Neural crest cell (in vitro differentiated cells): ENCODE data around the gene MON2. TPM values are rescaled to one million over a fixed set of nuclear protein-coding genes. Genes with fewer than 3 reads are reported as not detected.

Experiments
- DNase-seq: peaks from one replicate; pipeline ENCODE4 v3.0.0; 2021; ENCODE audit warnings: low read depth, mixed read lengths, low spot score
- H3K27ac Mint-ChIP-seq: one replicate; pipeline ENCODE4 v1.8.0; 2021; ENCODE audit warnings: mild to moderate bottlenecking, mixed read lengths; ENCODE audit not compliant: unreplicated experiment
- H3K27me3 Mint-ChIP-seq: 2 replicates; pipeline ENCODE4 v1.8.0; 2021; ENCODE audit warnings: low read depth, mild to moderate bottlenecking, mixed read lengths
- H3K36me3 Mint-ChIP-seq: 2 replicates; pipeline ENCODE4 v1.8.0; 2021; ENCODE audit warnings: low read depth, mild to moderate bottlenecking, mixed read lengths
- H3K4me1 Mint-ChIP-seq: 2 replicates; pipeline ENCODE4 v1.8.0; 2021; ENCODE audit warnings: mixed read lengths
- H3K4me3 Mint-ChIP-seq: one replicate; pipeline ENCODE4 v1.8.0; 2021; ENCODE audit warnings: mild to moderate bottlenecking, mixed read lengths
- H3K9me3 Mint-ChIP-seq: 2 replicates; pipeline ENCODE4 v1.8.0; 2021; ENCODE audit warnings: mixed read lengths
- CTCF ChIP-seq: fragments of 200-600 bp; sonication (generic); conservative IDR thresholded peaks from 2 replicates; pipeline ENCODE4 v1.5.0; 2021; ENCODE audit warnings: antibody characterized with exemption, mild to moderate bottlenecking
- total RNA-seq: library from RNA; stranded (reverse); gene quantifications from 2 replicates; pipeline ENCODE4 v1.2.1, GENCODE V29; 2021

MON2 gene
- total RNA-seq, 1 donor from 2014 or later, result 40.1 TPM

DNA sequence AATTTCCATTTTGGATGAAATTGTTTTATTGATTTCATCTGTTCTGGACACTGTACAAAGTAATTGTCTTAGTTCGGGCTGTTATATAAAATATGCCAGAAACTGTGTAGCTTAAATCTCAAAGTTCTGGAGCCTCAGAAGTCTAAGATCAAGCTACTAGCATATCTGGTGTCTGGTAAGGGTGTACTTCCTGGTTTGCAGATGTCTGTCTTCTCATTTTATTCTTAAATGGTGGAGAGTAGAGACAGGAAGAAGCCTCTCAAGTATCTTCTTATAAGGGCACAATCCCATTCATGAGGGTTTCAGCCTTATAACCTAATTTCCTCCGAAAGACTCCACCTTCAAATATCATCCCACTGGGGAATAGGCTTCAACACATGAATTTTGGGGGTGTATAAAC is 51.3 kb downstream of the MON2 start:
- no peak for TF ChIP-seq CTCF
- peaks cover 5% of the 10 kb centered on the region for H3K9me3 Mint-ChIP-seq

GRCh38 chr12:62519043-62519442 is 52.4 kb downstream of the MON2 start:
- H3K4me1 Mint-ChIP-seq, result no peaks in the 10 kb centered on the region
- no peak for TF ChIP-seq CTCF
- DNase-seq, result no peak
- H3K36me3 Mint-ChIP-seq, result peaks cover 23% of the 10 kb centered on the region
- H3K27me3 Mint-ChIP-seq, result no peaks in the 10 kb centered on the region
- peaks cover 2% of the 10 kb centered on the region for H3K9me3 Mint-ChIP-seq
- no peak overlapping the region for H3K27ac Mint-ChIP-seq
- no peak overlapping the region for H3K4me3 Mint-ChIP-seq

More for the DNA sequence above, 51.3 kb downstream of the MON2 start:
- Mint-ChIP-seq H3K4me1 (no peaks in the 10 kb centered on the region), H3K4me3 (no peak overlapping the region), H3K27ac (no peak overlapping the region), H3K36me3 (peaks cover 28% of the 10 kb centered on the region), H3K27me3 (no peaks in the 10 kb centered on the region)
- no peak for DNase-seq

DNA sequence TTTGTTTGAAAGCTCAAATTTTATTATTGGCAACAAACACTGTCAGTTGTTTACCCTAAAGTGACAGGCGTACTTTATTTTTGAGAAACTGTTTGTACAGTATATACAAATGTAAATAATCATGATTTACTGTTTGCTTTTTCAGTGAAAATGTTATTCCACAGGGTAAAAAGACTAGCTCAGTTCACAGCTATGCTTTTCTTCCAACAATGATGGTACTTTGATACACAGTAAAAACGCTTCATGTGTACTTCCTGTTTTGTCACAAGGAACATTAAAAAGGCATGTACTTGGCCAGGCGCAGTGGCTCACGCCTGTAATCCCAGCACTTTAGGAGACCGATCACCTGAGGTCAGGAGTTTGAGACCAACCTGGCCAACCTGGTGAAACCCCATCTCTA is 53.7 kb downstream of the MON2 start:
- Mint-ChIP-seq H3K36me3 (peaks cover 10% of the 10 kb centered on the region), H3K27ac (no peak overlapping the region), H3K27me3 (no peaks in the 10 kb centered on the region), H3K4me1 (no peaks in the 10 kb centered on the region), H3K4me3 (no peak overlapping the region), H3K9me3 (no peaks in the 10 kb centered on the region)
- DNase-seq, result no peak
- TF ChIP-seq CTCF, result no peak

DNA sequence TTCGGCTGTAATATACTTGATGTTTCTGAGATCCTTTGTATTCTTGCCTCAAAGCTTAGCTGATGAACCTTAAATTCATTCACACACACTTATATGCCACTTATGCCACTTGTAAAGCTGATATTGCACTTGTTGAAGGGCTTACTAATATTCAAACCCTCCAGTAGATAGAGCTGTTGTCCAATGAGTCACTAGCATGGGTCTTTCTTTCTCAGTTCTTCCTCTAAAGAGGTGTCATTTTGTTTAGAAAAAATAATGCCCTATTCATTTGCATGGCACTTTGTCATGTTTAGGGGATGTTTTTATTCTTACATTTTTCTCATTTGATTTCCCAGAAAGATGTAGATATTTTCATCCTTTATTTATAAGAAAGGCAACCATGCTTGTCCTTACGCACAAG is 56.4 kb downstream of the MON2 start:
- H3K9me3 Mint-ChIP-seq, result no peaks in the 10 kb centered on the region
- no peaks in the 10 kb centered on the region for H3K4me1 Mint-ChIP-seq
- no peak overlapping the region for H3K27ac Mint-ChIP-seq
- H3K36me3 Mint-ChIP-seq, result peaks cover 5% of the 10 kb centered on the region
- H3K27me3 Mint-ChIP-seq, result no peaks in the 10 kb centered on the region
- no peak for DNase-seq
- H3K4me3 Mint-ChIP-seq, result no peak overlapping the region
- no peak for TF ChIP-seq CTCF

DNA sequence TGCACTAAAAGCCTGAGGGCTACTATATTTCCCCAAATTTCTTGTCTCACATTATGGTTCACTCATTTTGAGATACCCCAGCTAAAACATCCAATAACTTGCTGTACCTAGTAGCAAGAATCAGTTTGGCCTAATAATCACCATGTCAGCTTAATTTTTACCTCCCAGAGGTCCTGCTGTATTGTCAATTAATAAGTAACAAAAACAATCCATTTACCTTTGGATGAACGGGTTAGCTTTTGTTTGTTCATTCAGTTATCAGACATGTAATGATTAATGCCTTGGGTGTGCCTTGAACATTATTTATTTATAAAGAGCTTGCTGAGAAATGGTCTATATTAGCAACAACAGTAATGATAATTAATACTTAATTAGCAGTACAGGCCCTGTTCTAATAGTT is 57.0 kb downstream of the MON2 start:
- Mint-ChIP-seq H3K27ac (no peak overlapping the region), H3K36me3 (peaks cover 2% of the 10 kb centered on the region), H3K27me3 (no peaks in the 10 kb centered on the region), H3K9me3 (no peaks in the 10 kb centered on the region), H3K4me3 (no peak overlapping the region), H3K4me1 (no peaks in the 10 kb centered on the region)
- no peak for DNase-seq
- TF ChIP-seq CTCF, result no peak

DNA sequence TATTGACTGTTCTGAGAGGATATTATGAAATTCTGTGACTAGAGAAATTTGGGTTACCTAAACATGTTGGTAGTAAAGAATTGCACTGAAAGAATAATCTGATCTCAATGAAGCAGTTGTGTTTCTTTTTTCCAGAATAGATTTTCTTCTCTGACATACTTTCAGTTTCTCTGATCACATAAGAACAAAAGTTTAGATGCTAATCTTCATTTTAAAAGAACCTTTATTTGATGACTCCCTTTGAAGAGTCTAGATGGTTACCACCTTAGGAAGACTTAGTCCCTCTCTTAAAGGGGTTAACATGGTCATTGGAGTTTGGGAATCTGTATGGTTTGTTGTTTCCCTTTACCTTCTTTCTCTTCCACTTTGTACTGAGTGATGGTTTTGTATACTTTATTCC is 58.6 kb downstream of the MON2 start:
- Mint-ChIP-seq H3K4me1 (no peaks in the 10 kb centered on the region), H3K27ac (no peak overlapping the region), H3K27me3 (no peaks in the 10 kb centered on the region), H3K4me3 (no peak overlapping the region), H3K9me3 (no peaks in the 10 kb centered on the region), H3K36me3 (no peaks in the 10 kb centered on the region)
- no peak for TF ChIP-seq CTCF
- no peak for DNase-seq
